GM19043 (cell line): Measurements from ENCODE around the gene ARNT2.

ENCODE experiments used
- ATAC-seq: cut with Tn5 transposase; IDR thresholded peaks from one replicate; pipeline ENCODE4 v1.9.1; 2021; ENCODE audit warnings: low read depth; ENCODE audit not compliant: unreplicated experiment

Gene ARNT2

DNA sequence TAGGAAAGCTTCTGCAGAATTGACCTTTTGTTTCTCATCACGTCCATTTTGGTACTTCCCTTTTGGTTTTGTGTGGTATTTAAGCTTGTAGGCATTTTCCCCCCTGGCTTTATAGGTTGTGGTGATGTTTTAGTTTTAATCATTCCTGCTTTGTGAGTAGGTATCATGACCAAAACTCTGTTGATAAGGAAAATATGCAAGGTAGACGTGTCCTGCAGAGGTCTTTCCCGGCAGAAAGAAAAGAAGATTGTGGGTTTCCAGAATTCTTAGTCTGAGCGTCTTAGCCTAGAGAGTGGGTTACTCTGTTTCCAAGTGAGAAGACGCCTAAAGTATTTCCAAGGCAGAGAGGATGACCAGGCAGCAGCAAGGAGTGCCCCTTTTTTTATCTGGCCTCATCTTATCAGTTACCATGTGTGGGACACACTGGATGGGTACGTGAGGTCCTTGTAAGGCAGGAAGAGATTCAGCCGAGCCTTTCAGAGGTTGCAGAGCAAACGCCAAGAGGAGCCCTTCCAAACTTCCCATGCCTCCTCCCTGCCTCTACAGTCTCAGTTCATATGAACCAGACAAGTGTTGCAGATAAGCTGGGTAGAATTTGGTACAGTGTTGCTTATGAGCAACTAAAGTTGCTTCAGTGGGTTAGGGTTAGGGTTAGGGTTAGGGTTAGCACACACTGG, 58.8 kb downstream of the ARNT2 start:
- ATAC-seq: no peak

GRCh38 chr15:80464951-80465625, 60.9 kb downstream of the ARNT2 start:
- ATAC-seq: no peak

DNA sequence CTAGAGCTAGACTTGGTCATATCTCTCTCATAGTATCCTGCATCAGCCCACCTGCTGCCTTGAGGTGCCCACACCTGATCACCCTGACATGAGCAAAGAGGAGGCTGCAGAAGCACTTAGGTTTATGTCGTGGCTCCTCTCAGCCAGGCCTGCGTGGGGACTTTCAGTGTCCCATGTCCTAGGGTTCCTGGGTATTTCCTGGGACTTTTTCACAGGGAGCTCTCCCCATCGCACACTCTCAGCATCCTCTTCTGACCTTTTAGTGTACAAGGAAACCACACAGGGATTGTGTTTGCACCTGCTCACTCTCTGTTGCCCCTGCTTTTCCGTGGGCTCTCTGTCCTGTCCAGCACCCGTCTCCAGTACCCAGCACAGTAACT, 61.4 kb downstream of the ARNT2 start:
- ATAC-seq: no peak

GRCh38 chr15:80466543-80466942, 62.4 kb downstream of the ARNT2 start:
- no peak for ATAC-seq

- ATAC-seq: no peak
These were observed 63.1 kb downstream of the ARNT2 start for GRCh38 chr15:80467311-80467714.

DNA sequence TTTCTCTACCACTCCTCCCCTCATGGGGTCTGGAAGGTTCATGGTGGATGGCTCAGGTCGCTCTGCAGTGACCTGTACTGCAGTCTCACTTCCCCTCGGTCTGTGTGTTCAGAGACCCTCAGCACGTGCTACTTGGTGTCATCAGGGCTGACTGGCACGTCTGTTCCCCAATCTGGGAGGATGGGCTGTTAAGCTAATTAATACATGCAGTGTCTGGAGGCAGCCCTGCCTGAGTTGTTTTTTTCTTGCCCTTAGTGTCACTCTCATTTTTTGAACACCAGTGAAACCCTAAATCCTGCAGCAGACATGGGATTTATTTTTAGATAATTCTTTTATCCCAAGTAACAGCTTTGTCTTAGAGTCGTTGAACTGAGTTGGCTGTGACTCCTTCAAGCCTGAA, 64.6 kb downstream of the ARNT2 start:
- no peak for ATAC-seq

DNA sequence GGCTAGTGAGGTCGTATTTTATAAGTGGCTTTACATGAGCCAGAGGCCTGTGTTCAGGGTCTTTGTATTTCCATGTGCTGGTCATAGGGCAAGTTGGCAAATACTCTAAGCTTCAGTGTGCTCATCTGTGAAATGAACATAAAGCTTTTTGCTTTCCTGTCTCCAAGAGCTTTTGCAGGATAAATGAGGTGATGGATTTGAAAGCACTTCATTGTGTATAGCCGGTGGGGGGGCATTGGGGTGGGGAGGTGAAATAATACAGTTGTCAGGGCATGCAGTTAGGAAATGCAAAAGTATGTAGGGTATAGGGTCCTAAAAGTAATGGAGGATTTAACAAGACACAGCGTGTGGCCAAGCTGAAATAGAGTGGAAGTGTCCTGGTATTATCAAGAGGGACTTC, 67.7 kb downstream of the ARNT2 start:
- ATAC-seq: no peak

DNA sequence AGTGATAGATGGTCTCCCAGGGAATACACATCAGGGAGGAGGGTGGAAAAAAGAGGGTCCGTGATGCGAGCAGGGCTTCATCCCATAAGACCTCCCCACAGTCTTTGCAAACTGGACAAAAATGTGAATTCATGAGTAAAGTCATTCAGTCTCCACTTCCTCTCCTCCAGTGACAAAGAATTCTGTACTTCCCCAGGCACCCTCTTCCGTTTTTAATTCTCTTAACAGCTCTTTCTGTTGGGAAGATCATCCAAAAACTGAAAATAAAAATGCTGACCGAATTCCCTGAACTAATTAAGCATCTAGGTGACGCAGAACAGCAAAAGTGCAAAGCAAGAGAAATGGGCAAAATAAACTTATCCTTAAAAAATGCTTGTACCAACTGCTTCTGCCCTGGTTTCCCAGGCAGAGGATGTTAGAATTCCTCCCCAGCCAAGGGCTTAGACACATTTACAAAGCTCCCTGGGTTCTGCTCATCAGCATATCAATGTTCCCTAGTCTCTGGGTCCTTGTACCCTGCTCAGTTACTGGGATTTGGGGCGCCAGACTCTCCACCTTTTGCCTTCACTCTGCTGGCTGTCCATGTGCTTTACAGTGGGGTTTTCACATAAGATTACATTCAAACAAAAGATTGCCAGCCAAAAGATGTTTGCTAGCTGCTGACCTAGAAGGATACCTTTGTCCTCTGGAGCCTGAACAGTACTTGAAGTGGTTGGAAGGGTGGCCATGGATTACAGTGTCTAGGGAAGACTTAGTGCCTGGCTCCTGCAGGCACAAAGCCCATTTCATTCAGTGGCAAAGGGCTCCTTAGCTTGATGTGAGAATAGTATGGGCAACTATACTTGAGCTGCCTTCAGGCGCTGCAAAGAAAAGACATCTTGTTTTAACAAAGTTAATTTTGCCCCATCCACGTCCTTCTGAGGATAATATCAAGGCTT, 69.4 kb downstream of the ARNT2 start:
- no peak for ATAC-seq

- ATAC-seq: no peak
These were observed 70.3 kb downstream of the ARNT2 start for GRCh38 chr15:80474224-80475215.

DNA sequence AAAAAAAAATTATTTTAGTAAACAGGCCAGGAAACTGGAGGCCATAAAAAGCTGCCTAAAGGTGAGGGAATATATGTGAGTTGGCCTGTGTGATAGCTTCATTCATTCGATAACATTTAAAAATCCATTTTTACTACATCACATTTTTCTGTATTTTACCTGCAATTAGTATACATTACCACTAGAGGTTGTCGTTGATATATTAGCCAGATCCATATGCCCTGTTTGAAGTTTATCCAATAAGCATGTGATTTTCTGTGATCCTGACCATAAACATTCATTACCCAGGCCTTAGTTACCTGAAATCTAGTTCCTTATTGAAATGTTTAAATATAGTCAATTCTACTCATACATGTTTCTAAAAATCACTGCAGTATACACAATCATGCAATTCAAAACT, 71.4 kb downstream of the ARNT2 start:
- no peak for ATAC-seq

GRCh38 chr15:80476036-80476435, 71.9 kb downstream of the ARNT2 start:
- no peak for ATAC-seq

- no peak for ATAC-seq
These were observed 73.9 kb downstream of the ARNT2 start for GRCh38 chr15:80478075-80478474.

GRCh38 chr15:80479191-80479590, 75.0 kb downstream of the ARNT2 start:
- ATAC-seq: no peak

DNA sequence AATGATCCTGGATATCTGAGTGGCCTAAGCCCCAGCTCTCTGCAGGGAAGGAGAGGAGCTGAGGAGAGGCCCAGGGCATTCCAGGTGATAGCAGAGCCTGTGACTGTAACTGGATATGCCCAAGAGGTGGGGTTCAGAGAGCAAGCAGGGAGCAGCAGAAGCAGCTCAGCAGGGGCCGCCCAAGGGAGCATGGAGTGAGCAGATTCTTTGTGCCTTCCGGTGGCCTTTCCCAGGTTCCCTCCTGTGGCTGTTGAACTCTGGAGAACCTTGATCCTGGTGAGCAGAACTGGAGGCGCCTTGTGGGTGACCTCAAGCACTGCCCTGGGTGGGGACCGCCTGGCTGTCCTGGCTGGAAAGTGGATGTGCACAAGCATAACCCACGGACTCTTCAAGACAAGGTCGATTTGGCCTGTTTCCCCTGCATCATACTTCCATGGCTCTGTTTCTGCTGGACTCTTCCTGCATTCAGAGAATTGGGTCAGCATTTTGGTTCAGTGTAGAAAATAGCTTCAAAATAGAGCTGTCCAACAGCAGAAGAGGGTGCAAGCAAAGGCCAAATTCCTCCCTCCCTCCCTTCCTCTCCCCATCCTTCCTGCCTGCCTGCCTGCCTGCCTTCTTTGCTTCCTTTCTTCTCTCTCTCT, 76.1 kb downstream of the ARNT2 start:
- no peak for ATAC-seq

- no peak for ATAC-seq
These were observed 76.7 kb downstream of the ARNT2 start for GRCh38 chr15:80480909-80481308.

- ATAC-seq: no peak
These were observed 78.5 kb downstream of the ARNT2 start for GRCh38 chr15:80482696-80483095.

GRCh38 chr15:80483725-80484161, 79.6 kb downstream of the ARNT2 start:
- ATAC-seq: no peak

DNA sequence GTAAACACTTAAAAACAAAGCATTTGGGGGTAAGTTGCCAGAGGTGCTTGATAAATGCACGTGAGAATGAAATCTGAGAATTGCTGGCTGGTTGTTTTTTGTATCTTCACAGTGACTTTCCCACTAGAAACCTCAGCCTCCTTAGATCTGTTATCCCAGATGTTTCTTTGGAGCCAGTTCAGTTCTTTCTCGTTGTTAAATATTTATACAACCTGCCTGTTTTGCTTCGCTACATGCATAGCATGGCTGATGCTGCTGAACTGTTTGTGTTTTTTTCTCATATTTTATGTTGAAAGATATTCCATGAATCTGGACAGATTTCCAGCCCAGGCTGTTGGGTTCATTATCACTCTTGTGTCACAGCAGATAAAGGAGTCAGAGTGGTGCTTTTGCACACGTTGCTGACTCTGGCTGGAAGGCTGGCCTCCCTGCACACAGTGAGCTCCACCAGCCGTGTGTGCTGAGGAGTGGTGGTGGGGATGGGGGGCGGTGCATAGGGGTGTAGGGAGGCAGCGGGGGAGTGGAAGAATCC, 80.2 kb downstream of the ARNT2 start:
- ATAC-seq: no peak

- no peak for ATAC-seq
These were observed 81.4 kb downstream of the ARNT2 start for GRCh38 chr15:80485370-80486164.
